ENCODE data around the gene PI4KB.

DNA sequence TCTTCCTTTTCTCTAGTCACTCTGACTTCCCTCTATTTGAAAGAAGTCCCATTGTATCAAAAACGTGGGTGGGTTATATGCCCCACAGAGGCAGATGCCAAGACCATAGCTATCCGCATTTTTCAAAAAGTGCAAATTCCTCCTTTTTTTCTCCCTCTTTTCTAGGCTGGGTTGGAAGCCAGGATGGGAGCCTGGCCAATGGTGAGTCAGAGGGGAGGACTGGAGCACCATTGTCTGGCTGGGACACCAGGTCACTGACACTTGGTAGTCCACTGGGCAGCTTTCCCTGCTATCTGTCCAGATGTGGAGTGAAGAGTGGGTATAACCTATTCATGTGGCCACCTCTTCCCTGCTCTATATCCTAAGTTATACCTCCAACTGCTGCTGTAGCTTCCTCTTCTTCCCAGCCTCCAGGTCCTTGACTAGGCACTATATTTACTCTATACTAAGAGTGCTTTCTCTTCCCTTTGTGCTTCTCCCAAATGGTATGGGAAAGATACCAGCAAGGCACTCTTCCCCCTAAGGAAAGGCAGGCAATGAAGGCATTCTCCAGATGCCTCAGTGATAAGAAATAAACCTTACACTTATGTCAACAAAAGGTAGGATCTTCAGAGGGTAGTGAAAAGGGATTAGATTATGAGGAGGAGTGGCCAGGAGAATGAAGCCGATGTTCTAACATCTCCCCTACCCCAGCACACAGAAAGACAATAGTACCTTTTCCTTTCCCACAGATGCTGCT, 12.9 kb downstream of the PI4KB start:
- no peak for TF ChIP-seq POLR2A (IDR thresholded peaks at IDR 0.05)
- TF ChIP-seq, protein P1, sequence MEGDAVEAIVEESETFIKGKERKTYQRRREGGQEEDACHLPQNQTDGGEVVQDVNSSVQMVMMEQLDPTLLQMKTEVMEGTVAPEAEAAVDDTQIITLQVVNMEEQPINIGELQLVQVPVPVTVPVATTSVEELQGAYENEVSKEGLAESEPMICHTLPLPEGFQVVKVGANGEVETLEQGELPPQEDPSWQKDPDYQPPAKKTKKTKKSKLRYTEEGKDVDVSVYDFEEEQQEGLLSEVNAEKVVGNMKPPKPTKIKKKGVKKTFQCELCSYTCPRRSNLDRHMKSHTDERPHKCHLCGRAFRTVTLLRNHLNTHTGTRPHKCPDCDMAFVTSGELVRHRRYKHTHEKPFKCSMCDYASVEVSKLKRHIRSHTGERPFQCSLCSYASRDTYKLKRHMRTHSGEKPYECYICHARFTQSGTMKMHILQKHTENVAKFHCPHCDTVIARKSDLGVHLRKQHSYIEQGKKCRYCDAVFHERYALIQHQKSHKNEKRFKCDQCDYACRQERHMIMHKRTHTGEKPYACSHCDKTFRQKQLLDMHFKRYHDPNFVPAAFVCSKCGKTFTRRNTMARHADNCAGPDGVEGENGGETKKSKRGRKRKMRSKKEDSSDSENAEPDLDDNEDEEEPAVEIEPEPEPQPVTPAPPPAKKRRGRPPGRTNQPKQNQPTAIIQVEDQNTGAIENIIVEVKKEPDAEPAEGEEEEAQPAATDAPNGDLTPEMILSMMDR (IDR thresholded peaks at IDR 0.05): no peak

Data from right lobe of liver (tissue), 4 donors.